ENCODE measurements around the gene GDE1. TPM values are rescaled to one million over a fixed set of nuclear protein-coding genes. Genes with fewer than 3 reads are reported as not detected.

GDE1 gene
- total and polyA plus RNA-seq, 4 donors = 65.2 to 114 (median 103) TPM

Other genes starting within 250 kb of the GDE1 start
- under 1 TPM; 0.50 to 0.99 TPM for gene CLEC19A, start 236.4 kb downstream of the GDE1 start, total RNA-seq
- under 1 TPM; 0.65 to 1.00 TPM for gene CLEC19A, start 236.4 kb downstream of the GDE1 start, polyA plus RNA-seq (ENCODE audit: insufficient read length in 2 of 2)
- 1 to 10 TPM in 1 of 2 donors, under 1 TPM in 1; 0.20 to 2.4 TPM for gene TMC5, start 104.2 kb downstream of the GDE1 start, total RNA-seq
- gene TMC5, start 104.2 kb downstream of the GDE1 start, polyA plus RNA-seq (ENCODE audit: insufficient read length in 2 of 2) = under 1 TPM; 0.38 TPM
- gene CCP110, start 1.8 kb upstream of the GDE1 start, total RNA-seq = 10 to 100 TPM; 24.5 to 78.1 TPM
- 10 to 100 TPM; 34.0 to 44.2 TPM for gene CCP110, start 1.8 kb upstream of the GDE1 start, polyA plus RNA-seq (ENCODE audit: insufficient read length in 2 of 2)
- 10 to 100 TPM; 58.1 to 66.1 TPM for gene VPS35L, start 33.6 kb upstream of the GDE1 start, total RNA-seq
- 10 to 100 TPM; 61.5 to 67.3 TPM for gene VPS35L, start 33.6 kb upstream of the GDE1 start, polyA plus RNA-seq (ENCODE audit: insufficient read length in 2 of 2)
- gene KNOP1, start 196.1 kb upstream of the GDE1 start, total RNA-seq = 10 to 100 TPM; 11.0 to 32.5 TPM
- gene KNOP1, start 196.1 kb upstream of the GDE1 start, polyA plus RNA-seq (ENCODE audit: insufficient read length in 2 of 2) = 10 to 100 TPM; 31.3 to 33.2 TPM
- gene IQCK, start 196.2 kb upstream of the GDE1 start, total RNA-seq = 10 to 100 TPM; 12.0 to 25.5 TPM
- gene IQCK, start 196.2 kb upstream of the GDE1 start, polyA plus RNA-seq (ENCODE audit: insufficient read length in 2 of 2) = 10 to 100 TPM; 17.3 to 20.8 TPM